Measurements from ENCODE around the gene TNRC6B.

DNA sequence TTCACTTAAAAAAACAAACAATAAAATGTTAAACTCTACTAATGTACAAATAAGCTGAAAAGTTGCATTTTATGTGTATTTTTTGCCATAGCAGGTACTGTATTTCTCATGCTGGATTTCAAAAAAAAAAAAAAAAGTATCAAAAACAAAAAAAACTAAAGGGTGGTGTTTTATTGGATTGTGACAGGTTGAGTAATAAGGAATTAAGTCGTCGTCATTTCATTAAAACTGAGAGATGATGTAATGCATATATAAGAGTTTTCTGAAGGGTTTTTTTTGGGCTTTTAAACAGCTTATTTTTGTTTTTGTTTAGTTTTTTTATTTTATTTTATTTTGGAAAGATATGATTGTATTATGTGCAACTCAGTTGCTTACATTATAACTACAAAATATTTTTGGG lies 157.6 kb downstream of the TNRC6B start:
- TF ChIP-seq, protein P1, sequence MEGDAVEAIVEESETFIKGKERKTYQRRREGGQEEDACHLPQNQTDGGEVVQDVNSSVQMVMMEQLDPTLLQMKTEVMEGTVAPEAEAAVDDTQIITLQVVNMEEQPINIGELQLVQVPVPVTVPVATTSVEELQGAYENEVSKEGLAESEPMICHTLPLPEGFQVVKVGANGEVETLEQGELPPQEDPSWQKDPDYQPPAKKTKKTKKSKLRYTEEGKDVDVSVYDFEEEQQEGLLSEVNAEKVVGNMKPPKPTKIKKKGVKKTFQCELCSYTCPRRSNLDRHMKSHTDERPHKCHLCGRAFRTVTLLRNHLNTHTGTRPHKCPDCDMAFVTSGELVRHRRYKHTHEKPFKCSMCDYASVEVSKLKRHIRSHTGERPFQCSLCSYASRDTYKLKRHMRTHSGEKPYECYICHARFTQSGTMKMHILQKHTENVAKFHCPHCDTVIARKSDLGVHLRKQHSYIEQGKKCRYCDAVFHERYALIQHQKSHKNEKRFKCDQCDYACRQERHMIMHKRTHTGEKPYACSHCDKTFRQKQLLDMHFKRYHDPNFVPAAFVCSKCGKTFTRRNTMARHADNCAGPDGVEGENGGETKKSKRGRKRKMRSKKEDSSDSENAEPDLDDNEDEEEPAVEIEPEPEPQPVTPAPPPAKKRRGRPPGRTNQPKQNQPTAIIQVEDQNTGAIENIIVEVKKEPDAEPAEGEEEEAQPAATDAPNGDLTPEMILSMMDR (IDR thresholded peaks at IDR 0.05), result no peak
- TF ChIP-seq POLR2A (IDR thresholded peaks at IDR 0.05; ENCODE audit: low read depth) (no peak), EP300 (IDR thresholded peaks at IDR 0.05) (no peak)
